Measurements from ENCODE around the gene SPRY4. TPM values are rescaled to one million over a fixed set of nuclear protein-coding genes. Genes with fewer than 3 reads are reported as not detected.

SPRY4 gene
- polyA plus RNA-seq, 2 of the 4 experiments (the other 2 are of a cell fraction): 3.4 to 5.7 TPM

DNA sequence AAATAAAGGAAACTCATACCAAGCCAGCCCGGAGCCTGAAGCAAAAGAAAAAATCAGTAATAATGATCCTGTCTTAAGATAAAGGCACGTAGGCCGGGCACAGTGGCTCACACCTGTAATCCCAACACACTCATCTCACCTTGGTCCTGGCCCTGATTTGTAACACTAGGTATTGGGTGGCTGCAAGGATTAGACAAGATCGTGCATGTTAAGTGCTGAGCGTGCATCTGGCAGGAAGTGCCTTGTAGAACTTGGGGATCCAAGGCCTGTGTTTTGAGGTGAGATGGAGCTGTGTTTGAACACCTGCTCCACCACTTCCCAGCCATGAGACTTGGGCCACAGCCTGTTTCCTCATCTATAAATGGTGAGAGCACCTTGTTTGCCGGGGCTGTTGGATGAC is 41.5 kb downstream of the SPRY4 start:
- 88% methylated on average over 6 of the region's 6 CpGs for WGBS (ENCODE audit: missing lambda C conversion rate)
- TF ChIP-seq MAFK (IDR thresholded peaks at IDR 0.05; ENCODE audit: partially characterized antibody): peak; percentile 67
- no peak for TF ChIP-seq ZSCAN20 (CRISPR knock-in tag; IDR thresholded peaks at IDR 0.05)
- ChIA-PET CTCF (no interaction called here), POLR2A (no interaction called here)
- H3K4me2 ChIP-seq: no peak overlapping the region
- no peaks in the 10 kb centered on the region for H3K9me3 ChIP-seq
- no peak overlapping the region for H3K4me3 ChIP-seq
- DNase-seq (ENCODE audit: low read depth in 1 of 2, low spot score in 1 of 2) (no peak), ATAC-seq (no peak), FAIRE-seq (no peak)
- no peak overlapping the region for H3K27ac ChIP-seq
- H3K4me1 ChIP-seq: no peaks in the 10 kb centered on the region

DNA sequence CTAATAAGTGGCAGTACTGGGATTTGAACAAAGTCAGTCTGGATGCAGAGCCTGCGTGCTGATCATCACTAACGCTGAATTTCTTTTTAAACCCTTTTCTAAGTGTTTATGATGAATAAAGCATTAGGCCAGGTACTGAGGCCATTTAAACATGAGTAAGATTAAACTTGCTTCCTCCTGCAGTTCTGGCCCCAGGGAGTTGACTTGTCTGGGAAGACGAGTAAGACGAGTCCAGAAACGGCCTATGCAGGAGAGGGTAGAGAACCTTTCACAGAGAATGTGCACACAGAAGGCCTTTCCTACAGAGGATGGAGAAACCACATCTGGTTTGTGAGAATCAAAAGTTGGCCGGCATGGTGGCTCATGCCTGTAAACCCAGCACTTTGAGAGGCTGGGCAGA is 42.9 kb downstream of the SPRY4 start:
- TF ChIP-seq JUNB (IDR thresholded peaks at IDR 0.05): no peak
- no peak for TF ChIP-seq EHMT2 (IDR thresholded peaks at IDR 0.05; ENCODE audit: low read depth)
- no peak for TF ChIP-seq NR3C1 (IDR thresholded peaks at IDR 0.05)
- TF ChIP-seq HEYL (CRISPR knock-in tag; IDR thresholded peaks at IDR 0.05): no peak
- TF ChIP-seq RARB (CRISPR knock-in tag; IDR thresholded peaks at IDR 0.05): no peak
- no peak for TF ChIP-seq PHF8 (IDR thresholded peaks at IDR 0.05; ENCODE audit: borderline replicate concordance, low read depth)
- no peak for TF ChIP-seq ZC3H11A (IDR thresholded peaks at IDR 0.05)
- TF ChIP-seq, protein P1, sequence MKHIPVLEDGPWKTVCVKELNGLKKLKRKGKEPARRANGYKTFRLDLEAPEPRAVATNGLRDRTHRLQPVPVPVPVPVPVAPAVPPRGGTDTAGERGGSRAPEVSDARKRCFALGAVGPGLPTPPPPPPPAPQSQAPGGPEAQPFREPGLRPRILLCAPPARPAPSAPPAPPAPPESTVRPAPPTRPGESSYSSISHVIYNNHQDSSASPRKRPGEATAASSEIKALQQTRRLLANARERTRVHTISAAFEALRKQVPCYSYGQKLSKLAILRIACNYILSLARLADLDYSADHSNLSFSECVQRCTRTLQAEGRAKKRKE (CRISPR knock-in tag; IDR thresholded peaks at IDR 0.05; ENCODE audit: low read depth): no peak
- no peak for TF ChIP-seq POLR2A (IDR thresholded peaks at IDR 0.05; ENCODE audit: low read length)
- no peak for TF ChIP-seq ZNF302 (CRISPR knock-in tag; IDR thresholded peaks at IDR 0.05)
- TF ChIP-seq EHF (CRISPR knock-in tag; IDR thresholded peaks at IDR 0.05): no peak
- TF ChIP-seq RFX5 (IDR thresholded peaks at IDR 0.05): no peak
- CTCF ChIA-PET: interaction anchor here (1.2 kb wide), 1 partner anchor 19 kb away, joined by 3 read pairs; no protein-coding TSS in a partner anchor
- POLR2A ChIA-PET: no interaction called here
- Histone ChIP-seq H3K4me2 (no peak overlapping the region), H3K4me3 (no peak overlapping the region), H3K4me1 (no peaks in the 10 kb centered on the region), H3K9me3 (no peaks in the 10 kb centered on the region), H3K27ac (no peak overlapping the region)
- no peak for FAIRE-seq
- ATAC-seq: no peak
- no peak for DNase-seq (ENCODE audit: low read depth in 1 of 2, low spot score in 1 of 2)
- 90% methylated on average over 6 of the region's 6 CpGs for WGBS (ENCODE audit: missing lambda C conversion rate)

DNA sequence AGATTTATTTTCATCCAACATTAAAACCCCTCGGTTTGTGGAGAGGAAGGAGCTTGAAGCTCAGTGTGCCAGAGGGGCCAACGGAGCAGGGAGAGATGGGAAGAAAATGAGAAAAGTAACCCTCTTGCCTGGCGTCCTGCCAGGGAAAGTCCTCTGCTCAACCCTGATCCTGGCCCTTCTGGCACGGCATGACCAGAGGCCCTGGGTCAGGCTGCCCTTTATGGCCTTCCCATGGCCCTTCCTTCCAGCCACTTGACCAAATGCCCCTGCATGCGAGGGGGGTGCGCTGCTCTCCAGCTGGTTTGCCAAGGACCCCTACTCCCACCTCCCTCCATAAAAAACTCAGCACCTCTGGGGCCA is 43.8 kb downstream of the SPRY4 start:
- TF ChIP-seq RAD21 (conservative IDR thresholded peaks at IDR 0.05 in 1 of 2, IDR thresholded peaks at IDR 0.05 in 1 of 2) (no peak), BHLHE40 (IDR thresholded peaks at IDR 0.05; ENCODE audit: low read depth, low read length) (no peak), GATA3 (IDR thresholded peaks at IDR 0.05; ENCODE audit: borderline replicate concordance) (no peak), HOXB5 (CRISPR knock-in tag; IDR thresholded peaks at IDR 0.05) (no peak)
- TF ChIP-seq, protein P2, sequence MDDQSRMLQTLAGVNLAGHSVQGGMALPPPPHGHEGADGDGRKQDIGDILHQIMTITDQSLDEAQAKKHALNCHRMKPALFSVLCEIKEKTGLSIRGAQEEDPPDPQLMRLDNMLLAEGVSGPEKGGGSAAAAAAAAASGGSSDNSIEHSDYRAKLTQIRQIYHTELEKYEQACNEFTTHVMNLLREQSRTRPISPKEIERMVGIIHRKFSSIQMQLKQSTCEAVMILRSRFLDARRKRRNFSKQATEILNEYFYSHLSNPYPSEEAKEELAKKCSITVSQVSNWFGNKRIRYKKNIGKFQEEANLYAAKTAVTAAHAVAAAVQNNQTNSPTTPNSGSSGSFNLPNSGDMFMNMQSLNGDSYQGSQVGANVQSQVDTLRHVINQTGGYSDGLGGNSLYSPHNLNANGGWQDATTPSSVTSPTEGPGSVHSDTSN (IDR thresholded peaks at IDR 0.05): no peak
- Histone ChIP-seq H3K4me2 (no peak overlapping the region), H3K4me1 (no peaks in the 10 kb centered on the region), H3K4me3 (no peak overlapping the region), H3K9me3 (no peaks in the 10 kb centered on the region), H3K27ac (no peak overlapping the region)
- DNase-seq (ENCODE audit: low read depth in 1 of 2, low spot score in 1 of 2) (no peak), ATAC-seq (no peak), FAIRE-seq (no peak)
- ChIA-PET POLR2A (no interaction called here), CTCF (interaction anchor here (0.8 to 1.6 kb wide), 3 partner anchors 18 to 439 kb away, joined by 3 to 5 read pairs (median 3); no protein-coding TSS in a partner anchor)
- 72% methylated on average over 6 of the region's 6 CpGs for WGBS (ENCODE audit: missing lambda C conversion rate)

DNA sequence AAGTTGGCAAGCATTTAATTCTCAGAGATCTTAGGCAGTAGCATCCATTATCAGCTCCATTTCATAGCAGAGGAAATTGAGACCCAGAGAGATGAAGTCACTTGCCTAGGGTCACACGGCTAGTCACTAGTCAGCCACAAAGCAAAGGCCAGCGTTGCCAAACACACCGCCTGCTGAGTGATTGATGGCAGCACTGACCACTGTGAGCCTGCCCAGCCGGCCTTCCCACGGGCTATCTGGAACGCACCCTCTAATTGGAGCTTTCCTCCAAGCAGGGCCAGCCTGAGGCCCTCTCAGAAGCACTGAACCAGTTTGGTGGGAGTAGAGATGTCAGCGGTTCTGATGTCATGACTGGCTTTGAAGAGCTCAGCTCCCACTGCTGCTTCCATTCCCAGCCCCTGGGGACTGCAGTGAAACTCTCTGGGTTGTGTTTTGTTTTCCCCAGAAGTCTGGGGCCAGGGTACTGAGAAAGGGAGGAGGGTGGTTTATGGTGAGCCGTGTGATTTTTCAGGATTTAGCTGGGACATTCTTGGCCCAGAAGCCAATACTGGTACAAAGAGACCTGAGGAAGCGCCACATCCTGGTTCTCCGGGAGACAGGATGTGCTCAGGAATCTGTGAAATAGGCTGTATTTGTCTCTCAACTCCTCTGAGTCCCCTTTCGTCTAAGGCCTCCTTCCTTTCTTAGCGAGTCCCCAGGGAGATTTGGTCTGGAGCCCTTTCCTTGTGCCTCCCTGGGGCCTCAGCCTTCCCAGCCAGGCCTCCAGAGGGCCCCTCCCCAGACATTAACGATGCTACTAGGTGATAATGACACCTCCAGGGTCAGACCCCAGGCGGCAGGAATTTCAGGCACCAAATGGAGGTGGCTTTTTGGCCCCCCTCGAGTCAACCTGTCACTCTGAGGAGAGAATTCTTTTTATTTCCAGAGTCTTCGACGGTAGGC is 44.5 kb downstream of the SPRY4 start:
- DNase-seq (ENCODE audit: low read depth in 1 of 2, low spot score in 1 of 2) (no peak), ATAC-seq (peak in 1 of 2 experiments; percentile 50; a peak in 3 of 6 replicates), FAIRE-seq (no peak)
- Histone ChIP-seq H3K4me1 (no peaks in the 10 kb centered on the region), H3K9me3 (no peaks in the 10 kb centered on the region), H3K27ac (no peak overlapping the region), H3K4me3 (no peak overlapping the region), H3K4me2 (no peak overlapping the region)
- POLR2A ChIA-PET: no interaction called here
- 74% methylated on average over 16 of the region's 17 CpGs for WGBS (ENCODE audit: missing lambda C conversion rate)
- CTCF ChIA-PET: interaction anchor here (0.8 to 1.6 kb wide), 4 partner anchors 9 to 440 kb away, joined by 3 to 6 read pairs (median 4); no protein-coding TSS in a partner anchor
- TF ChIP-seq, protein P3, sequence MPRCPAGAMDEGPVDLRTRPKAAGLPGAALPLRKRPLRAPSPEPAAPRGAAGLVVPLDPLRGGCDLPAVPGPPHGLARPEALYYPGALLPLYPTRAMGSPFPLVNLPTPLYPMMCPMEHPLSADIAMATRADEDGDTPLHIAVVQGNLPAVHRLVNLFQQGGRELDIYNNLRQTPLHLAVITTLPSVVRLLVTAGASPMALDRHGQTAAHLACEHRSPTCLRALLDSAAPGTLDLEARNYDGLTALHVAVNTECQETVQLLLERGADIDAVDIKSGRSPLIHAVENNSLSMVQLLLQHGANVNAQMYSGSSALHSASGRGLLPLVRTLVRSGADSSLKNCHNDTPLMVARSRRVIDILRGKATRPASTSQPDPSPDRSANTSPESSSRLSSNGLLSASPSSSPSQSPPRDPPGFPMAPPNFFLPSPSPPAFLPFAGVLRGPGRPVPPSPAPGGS (IDR thresholded peaks at IDR 0.05): no peak
- TF ChIP-seq HOXB13 (CRISPR knock-in tag; IDR thresholded peaks at IDR 0.05; ENCODE audit: low read depth) (no peak), NFE2L2 (conservative IDR thresholded peaks at IDR 0.05; ENCODE audit: low read length) (no peak), PHF8 (IDR thresholded peaks at IDR 0.05; ENCODE audit: borderline replicate concordance, low read depth) (no peak), POLR2AphosphoS2 (conservative IDR thresholded peaks at IDR 0.05; ENCODE audit: low read length) (no peak), NR3C1 (IDR thresholded peaks at IDR 0.05) (no peak), CBX8 (IDR thresholded peaks at IDR 0.05) (no peak), CHD4 (IDR thresholded peaks at IDR 0.05; ENCODE audit: borderline replicate concordance) (no peak), HEYL (CRISPR knock-in tag; IDR thresholded peaks at IDR 0.05) (no peak), MYC (IDR thresholded peaks at IDR 0.05; ENCODE audit: borderline replicate concordance, low read length) (no peak), GATA3 (IDR thresholded peaks at IDR 0.05; ENCODE audit: borderline replicate concordance) (no peak)

Measured in A549 (cell line).